Esophagus muscularis mucosa (tissue), 4 donors: ENCODE measurements around the gene C1orf74. TPM values are rescaled to one million over a fixed set of nuclear protein-coding genes. Genes with fewer than 3 reads are reported as not detected.

Experiments used
- DNase-seq: peaks from one replicate; pipeline ENCODE4 v3.0.0-alpha.2; 2017; ENCODE audit errors: extremely low spot score
- H3K27ac ChIP-seq, 4 donors: fragments of 200-600 bp; sonication (generic); replicated peaks in 1 of 4; 1 replicate in 3 of 4; 2 replicates in 1 of 4; pipeline ENCODE4 v1.5.1; 2016 to 2019; ENCODE audit warnings: mild to moderate bottlenecking in 1 of 4
- H3K27me3 ChIP-seq, 4 donors: fragments of 200-600 bp; sonication (generic); one replicate each; pipeline versions ENCODE4 v1.5.1 to v1.6.0; 2016 to 2019
- H3K36me3 ChIP-seq, 4 donors: fragments of 200-600 bp; sonication (generic); one replicate each; pipeline ENCODE4 v1.5.1; 2016 to 2019
- H3K4me1 ChIP-seq, 4 donors: fragments of 200-600 bp; sonication (generic); one replicate each; pipeline ENCODE4 v1.5.1; 2016 to 2019
- H3K4me3 ChIP-seq, 4 donors: fragments of 200-600 bp; sonication (generic); 1 replicate in 2 of 4; 2 replicates in 2 of 4; pipeline ENCODE4 v1.5.1; 2016 to 2019; ENCODE audit warnings: mild to moderate bottlenecking in 4 of 4, moderate library complexity in 1 of 4
- H3K9me3 ChIP-seq, 4 donors: fragments of 200-600 bp; sonication (generic); 1 replicate in 3 of 4; 2 replicates in 1 of 4; pipeline ENCODE4 v1.5.1; 2016 to 2019
- EP300 ChIP-seq: sonication (generic); formaldehyde crosslinking; IDR thresholded peaks from one replicate; pipeline ENCODE4 v1.6.1; 2017; ENCODE audit warnings: antibody characterized with exemption
- POLR2A ChIP-seq: fragments of 450-650 bp; IDR thresholded peaks from one replicate; pipeline ENCODE4 v1.6.1; 2017; ENCODE audit warnings: antibody characterized with exemption, moderate library complexity, mild to moderate bottlenecking, low read depth
- POLR2AphosphoS5 ChIP-seq, 2 donors: sonication (generic); formaldehyde crosslinking; IDR thresholded peaks; one replicate each; pipeline ENCODE4 v1.6.1; 2017; ENCODE audit warnings: antibody characterized with exemption in 2 of 2
- WGBS: methylation state at CpG from one replicate; pipeline ENCODE4 v1.1.5; 2018; 5-methylcytosine and 5-hydroxymethylcytosine counted together
- intact Hi-C: fragments of 100-400 bp; cut with DNase I; formaldehyde crosslinking; loops from one replicate; pipeline ENCODE4 v1.15.1; 2023
- total RNA-seq, 4 donors: library from RNA; depleted of rRNA; stranded (reverse); fragments of >200 nt; gene quantifications; one replicate each; pipeline versions ENCODE4 v1.1.0 to v1.2.1, GENCODE V29; 2016
- TF ChIP-seq, protein P1 (sequence below), 3 experiments: fragments of 200-600 bp in 2 of 3; fragments of 450-650 bp in 1 of 3; sonication (generic) in 2 of 3; IDR thresholded peaks; one replicate each; pipeline ENCODE4 v1.5.1; 2017 to 2019; ENCODE audit warnings: antibody characterized with exemption in 3 of 3, mild to moderate bottlenecking in 2 of 3, moderate library complexity in 1 of 3

Gene C1orf74
- total RNA-seq, 4 donors from 2014 or later = 0.42 to 1.6 (median 0.86) TPM

DNA sequence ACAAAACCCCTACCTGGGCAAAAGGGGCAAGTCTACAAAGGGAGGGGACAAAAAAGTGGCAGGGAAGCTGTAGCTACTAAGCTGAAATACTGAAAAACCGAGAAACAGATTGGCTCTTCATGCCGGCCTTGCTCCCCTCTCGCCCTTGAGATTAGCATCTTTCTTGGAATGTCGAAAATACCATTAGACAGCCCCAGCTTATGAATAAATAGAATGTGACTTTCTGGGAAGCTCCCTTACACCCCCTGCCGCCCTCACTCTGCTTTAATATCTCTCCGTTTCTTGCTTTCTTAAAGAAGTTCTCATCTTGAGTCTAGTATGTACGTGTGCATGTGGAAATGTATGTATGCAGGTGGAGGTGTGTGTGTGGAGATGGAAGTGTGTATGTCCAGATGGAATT is 14.4 kb downstream of the C1orf74 start:
- TF ChIP-seq POLR2AphosphoS5 (IDR thresholded peaks at IDR 0.05) = no peak
- TF ChIP-seq, protein P1, sequence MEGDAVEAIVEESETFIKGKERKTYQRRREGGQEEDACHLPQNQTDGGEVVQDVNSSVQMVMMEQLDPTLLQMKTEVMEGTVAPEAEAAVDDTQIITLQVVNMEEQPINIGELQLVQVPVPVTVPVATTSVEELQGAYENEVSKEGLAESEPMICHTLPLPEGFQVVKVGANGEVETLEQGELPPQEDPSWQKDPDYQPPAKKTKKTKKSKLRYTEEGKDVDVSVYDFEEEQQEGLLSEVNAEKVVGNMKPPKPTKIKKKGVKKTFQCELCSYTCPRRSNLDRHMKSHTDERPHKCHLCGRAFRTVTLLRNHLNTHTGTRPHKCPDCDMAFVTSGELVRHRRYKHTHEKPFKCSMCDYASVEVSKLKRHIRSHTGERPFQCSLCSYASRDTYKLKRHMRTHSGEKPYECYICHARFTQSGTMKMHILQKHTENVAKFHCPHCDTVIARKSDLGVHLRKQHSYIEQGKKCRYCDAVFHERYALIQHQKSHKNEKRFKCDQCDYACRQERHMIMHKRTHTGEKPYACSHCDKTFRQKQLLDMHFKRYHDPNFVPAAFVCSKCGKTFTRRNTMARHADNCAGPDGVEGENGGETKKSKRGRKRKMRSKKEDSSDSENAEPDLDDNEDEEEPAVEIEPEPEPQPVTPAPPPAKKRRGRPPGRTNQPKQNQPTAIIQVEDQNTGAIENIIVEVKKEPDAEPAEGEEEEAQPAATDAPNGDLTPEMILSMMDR (IDR thresholded peaks at IDR 0.05) = no peak
- TF ChIP-seq POLR2A = no peak
- TF ChIP-seq EP300 = no peak
- intact Hi-C loops = no loop called here
- Histone ChIP-seq H3K9me3 (no peaks in the 10 kb centered on the region), H3K27me3 (no peaks in the 10 kb centered on the region), H3K27ac (peak overlapping the region; percentile 67 to 83 (median 74)), H3K36me3 (no peaks in the 10 kb centered on the region), H3K4me3 (peak overlapping the region; percentile 17 to 38 (median 22)), H3K4me1 (peaks cover 23 to 44% (median 40%) of the 10 kb centered on the region in 4 donors)
- no peak for DNase-seq
- 64% methylated on average over 7 of the region's 7 CpGs for WGBS

DNA sequence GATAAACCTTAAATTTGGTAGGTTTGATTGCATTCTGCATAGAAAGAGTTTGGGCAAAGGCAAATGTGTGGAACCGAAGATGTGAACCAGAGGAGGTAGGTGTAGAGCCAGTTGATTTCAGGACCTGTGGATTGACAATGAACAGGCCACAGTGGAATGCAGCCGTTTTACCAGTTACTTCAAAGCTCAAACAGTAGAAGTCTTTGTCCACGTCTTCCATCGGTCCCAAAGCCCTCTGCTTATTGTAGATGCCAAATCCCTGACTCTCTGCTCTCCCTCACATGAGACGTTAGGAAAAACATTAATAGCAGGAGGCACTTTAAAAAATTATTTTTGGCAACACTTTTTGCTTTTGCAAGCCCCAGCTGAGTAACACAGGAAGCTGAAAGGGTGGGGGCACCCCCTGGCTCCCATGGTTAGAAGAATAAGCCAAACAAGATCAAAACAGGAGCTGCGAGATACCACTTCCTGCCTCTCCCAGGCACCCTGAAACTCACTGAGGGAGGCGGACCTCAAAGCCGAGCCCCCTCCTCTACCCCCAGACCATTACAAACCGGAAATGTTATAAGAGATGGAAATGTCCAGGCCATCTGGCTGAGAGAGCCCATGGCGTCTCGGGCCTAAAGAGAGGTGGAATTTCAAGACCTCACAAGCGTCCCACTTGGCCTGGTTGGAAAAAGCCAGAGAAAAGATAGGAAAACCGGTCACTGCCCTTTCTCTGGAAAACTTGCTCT is 15.0 kb downstream of the C1orf74 start:
- 10% methylated on average over 13 of the region's 13 CpGs for WGBS
- intact Hi-C loops = no loop called here
- Histone ChIP-seq H3K27me3 (no peaks in the 10 kb centered on the region), H3K27ac (peak overlapping the region; percentile 67 to 83 (median 74)), H3K4me3 (peak overlapping the region; percentile 17 to 38 (median 22)), H3K36me3 (no peaks in the 10 kb centered on the region), H3K4me1 (peaks cover 23 to 44% (median 40%) of the 10 kb centered on the region in 4 donors), H3K9me3 (no peaks in the 10 kb centered on the region)
- peak; percentile 49 to 74 for TF ChIP-seq POLR2AphosphoS5 (IDR thresholded peaks at IDR 0.05)
- TF ChIP-seq, protein P1 (IDR thresholded peaks at IDR 0.05) = no peak
- peak; percentile 94 for DNase-seq

DNA sequence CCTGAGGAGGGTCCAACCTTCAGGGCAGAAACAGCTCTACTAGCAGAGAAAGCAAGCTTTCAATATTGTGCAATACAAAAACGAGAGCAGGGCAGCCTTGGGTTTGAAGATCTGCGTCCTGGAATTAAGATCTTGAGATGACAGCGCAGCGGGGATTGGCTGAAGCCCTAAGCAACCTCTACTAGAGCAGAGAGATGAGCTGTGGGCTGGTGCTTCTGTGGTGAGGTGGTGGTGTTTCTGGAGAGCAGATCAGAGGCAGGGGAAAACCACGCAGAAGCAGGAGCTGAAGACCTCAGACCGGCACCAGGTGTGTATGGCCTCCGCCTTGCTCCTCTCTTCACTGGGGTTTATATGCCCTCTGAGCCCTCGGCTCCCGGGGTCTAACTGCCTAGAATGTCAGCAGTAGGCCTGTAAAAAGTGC is 16.0 kb downstream of the C1orf74 start:
- no peak for DNase-seq
- TF ChIP-seq POLR2AphosphoS5 (IDR thresholded peaks at IDR 0.05) = no peak
- TF ChIP-seq, protein P1 (IDR thresholded peaks at IDR 0.05) = no peak
- TF ChIP-seq EP300 = no peak
- no peak for TF ChIP-seq POLR2A
- H3K9me3 ChIP-seq = no peaks in the 10 kb centered on the region
- H3K36me3 ChIP-seq = no peaks in the 10 kb centered on the region
- H3K4me1 ChIP-seq = peaks cover 23 to 44% (median 40%) of the 10 kb centered on the region in 4 donors
- H3K27ac ChIP-seq = peak overlapping the region; percentile 67 to 83 (median 74)
- intact Hi-C loops = no loop called here
- no peaks in the 10 kb centered on the region for H3K27me3 ChIP-seq
- 73% methylated on average over 5 of the region's 9 CpGs for WGBS
- H3K4me3 ChIP-seq = peak overlapping the region in 3 of 4 donors; percentile 17 to 23 (median 22)

DNA sequence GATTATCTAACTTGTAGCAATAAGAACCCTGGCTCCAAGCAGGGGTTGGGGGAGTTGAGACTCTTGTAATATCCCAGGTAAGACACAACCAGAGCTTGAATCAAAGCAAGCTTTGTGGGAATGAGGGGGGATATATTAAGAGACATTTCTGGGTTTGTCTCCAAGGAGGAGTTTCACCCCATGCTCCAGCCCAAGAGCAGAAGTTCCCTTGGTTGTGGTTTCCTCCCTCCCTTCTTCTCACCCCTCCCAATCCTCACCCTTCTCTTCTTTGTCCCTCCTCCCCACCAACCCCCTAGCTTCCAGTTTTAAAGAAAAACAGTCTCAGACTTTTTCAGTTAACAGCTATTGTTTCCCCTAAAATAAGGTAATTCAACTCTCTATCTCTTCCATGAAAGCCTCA is 16.7 kb downstream of the C1orf74 start:
- intact Hi-C loops = no loop called here
- Histone ChIP-seq H3K36me3 (no peaks in the 10 kb centered on the region), H3K4me3 (no peak overlapping the region), H3K9me3 (no peaks in the 10 kb centered on the region), H3K27me3 (no peaks in the 10 kb centered on the region), H3K4me1 (peaks cover 23 to 44% (median 40%) of the 10 kb centered on the region in 4 donors), H3K27ac (no peak overlapping the region)
- no peak for DNase-seq
- TF ChIP-seq POLR2AphosphoS5 (IDR thresholded peaks at IDR 0.05) = no peak

DNA sequence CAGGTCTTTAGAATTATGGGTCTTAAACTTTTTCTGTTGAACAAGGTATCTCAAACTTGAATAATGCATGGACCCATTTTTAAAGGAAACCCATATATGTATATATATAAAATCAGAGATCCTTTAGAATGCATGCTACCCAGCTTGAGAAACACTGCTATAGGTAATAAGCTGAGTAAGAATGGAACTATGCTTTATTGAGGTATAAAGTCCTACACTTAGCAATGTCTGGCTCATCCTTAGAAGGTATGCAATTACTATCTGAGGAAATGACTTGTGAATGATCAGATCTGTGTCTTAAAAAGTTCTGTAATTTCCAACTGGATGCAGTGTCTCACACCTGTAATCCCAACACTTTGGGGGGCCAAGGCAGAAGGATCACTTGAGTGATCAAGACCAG is 17.3 kb downstream of the C1orf74 start:
- intact Hi-C loops = no loop called here
- Histone ChIP-seq H3K27me3 (no peaks in the 10 kb centered on the region), H3K27ac (no peak overlapping the region), H3K4me3 (no peak overlapping the region), H3K36me3 (no peaks in the 10 kb centered on the region), H3K9me3 (no peaks in the 10 kb centered on the region), H3K4me1 (peaks cover 23 to 41% (median 35%) of the 10 kb centered on the region in 4 donors)
- DNase-seq = no peak
- TF ChIP-seq POLR2A (no peak), POLR2AphosphoS5 (IDR thresholded peaks at IDR 0.05) (no peak), EP300 (no peak)
- TF ChIP-seq, protein P1 (IDR thresholded peaks at IDR 0.05) = no peak
